Measurements from ENCODE around the gene SLC4A4.

SLC4A4 gene

DNA sequence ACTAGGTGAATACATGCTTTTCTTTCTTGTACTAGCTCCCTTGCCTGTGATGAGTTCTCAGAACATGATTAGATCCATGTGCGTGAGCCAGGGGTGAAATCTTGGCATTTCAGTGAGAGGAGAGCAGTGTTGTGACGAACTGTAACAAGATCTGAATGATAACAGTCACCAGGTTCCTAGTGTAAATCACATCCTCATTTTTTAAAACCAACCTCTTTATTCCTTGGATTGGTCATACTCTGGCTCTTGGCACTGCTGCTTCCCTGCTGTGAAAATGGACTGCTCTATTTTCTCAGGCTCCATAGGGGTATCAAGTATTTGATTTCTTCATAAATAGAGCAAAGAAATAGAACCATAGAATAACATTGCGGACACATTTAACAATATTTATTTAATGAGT lies 206.3 kb downstream of the SLC4A4 start:
- Mint-ChIP-seq H3K36me3 (ENCODE audit: low read depth) (no peaks in the 10 kb centered on the region), H3K27ac (no peak overlapping the region), H3K27me3 (no peaks in the 10 kb centered on the region), H3K4me1 (ENCODE audit: low read depth) (no peaks in the 10 kb centered on the region), H3K9me3 (no peaks in the 10 kb centered on the region), H3K4me3 (no peak overlapping the region)

DNA sequence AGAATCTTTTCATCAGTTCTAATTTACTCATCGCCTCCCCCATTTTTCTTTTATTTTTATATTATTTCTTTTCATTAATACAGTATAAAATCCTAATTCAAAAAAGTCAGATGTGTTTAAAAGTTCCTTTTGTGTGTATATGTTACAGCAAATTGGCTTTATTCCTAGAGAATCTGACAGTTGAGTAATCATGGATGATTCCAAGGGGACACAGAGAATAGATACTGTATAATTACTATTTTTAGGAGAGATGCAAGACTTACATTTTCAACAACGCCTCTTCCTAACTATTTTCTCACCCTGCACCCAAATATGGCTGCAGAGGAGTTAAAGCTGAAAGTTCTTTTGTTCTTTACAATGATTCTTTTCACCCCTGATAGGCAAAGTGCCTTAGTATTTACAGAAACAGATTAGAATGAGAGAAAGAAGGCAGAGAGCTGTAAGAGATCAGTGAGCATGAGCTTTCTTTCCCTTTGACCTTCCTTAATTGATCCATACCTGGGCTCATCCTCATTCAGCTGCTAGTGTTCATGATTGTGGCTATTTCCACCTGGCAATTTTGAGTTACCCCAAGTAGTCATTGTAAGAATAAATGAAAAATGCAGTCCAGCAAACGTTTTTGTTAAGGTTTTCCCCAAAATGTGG lies 210.8 kb downstream of the SLC4A4 start:
- H3K9me3 Mint-ChIP-seq: no peaks in the 10 kb centered on the region
- no peaks in the 10 kb centered on the region for H3K4me1 Mint-ChIP-seq (ENCODE audit: low read depth)
- H3K27me3 Mint-ChIP-seq: no peaks in the 10 kb centered on the region
- H3K36me3 Mint-ChIP-seq (ENCODE audit: low read depth): no peaks in the 10 kb centered on the region
- no peak overlapping the region for H3K4me3 Mint-ChIP-seq
- no peak overlapping the region for H3K27ac Mint-ChIP-seq

- Mint-ChIP-seq H3K4me1 (ENCODE audit: low read depth) (no peaks in the 10 kb centered on the region), H3K27ac (no peak overlapping the region), H3K9me3 (no peaks in the 10 kb centered on the region), H3K27me3 (no peaks in the 10 kb centered on the region), H3K4me3 (no peak overlapping the region), H3K36me3 (ENCODE audit: low read depth) (no peaks in the 10 kb centered on the region)
Measured at GRCh38 chr4:71550220-71551165, 211.7 kb downstream of the SLC4A4 start.

DNA sequence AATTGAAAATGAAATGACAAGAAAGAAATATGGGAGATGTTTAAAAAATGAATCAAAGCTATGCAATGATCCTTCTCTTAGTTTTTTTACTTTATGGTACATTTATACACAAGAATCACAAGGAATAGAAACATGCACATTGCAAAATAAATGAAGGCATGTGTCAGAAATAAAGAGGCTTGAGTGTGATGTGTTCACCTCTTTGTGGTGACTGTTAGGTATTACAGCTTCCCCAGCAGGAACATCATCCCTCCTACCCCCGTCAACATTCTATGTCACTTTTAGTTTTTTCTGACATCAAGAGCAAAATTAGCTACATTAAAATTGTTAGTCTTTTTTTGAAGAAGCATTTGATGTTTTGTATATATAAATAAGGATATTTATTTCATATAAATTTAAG lies 214.8 kb downstream of the SLC4A4 start:
- Mint-ChIP-seq H3K4me3 (no peak overlapping the region), H3K9me3 (no peaks in the 10 kb centered on the region), H3K27me3 (no peaks in the 10 kb centered on the region), H3K27ac (no peak overlapping the region), H3K4me1 (ENCODE audit: low read depth) (no peaks in the 10 kb centered on the region), H3K36me3 (ENCODE audit: low read depth) (no peaks in the 10 kb centered on the region)

DNA sequence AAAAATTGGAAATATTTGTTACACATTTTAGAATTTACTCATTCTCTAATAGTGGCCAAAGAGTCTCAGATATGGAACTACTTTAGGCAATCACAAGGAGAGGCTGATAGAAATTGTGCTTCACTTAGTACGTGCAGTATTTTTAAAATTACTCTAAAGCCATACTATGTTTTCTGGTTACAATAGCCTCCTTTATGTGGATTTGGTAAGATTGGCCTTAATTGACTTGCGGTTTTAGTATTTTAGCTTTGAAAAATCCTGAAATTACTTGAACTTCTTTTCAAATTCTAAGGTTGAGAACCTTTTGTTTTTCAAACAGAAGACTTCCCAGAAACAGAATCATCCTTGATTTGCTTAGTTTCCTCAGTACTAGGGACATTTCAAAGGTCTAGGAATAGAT lies 215.2 kb downstream of the SLC4A4 start:
- Mint-ChIP-seq H3K27ac (no peak overlapping the region), H3K4me1 (ENCODE audit: low read depth) (no peaks in the 10 kb centered on the region), H3K27me3 (no peaks in the 10 kb centered on the region), H3K4me3 (no peak overlapping the region), H3K36me3 (ENCODE audit: low read depth) (no peaks in the 10 kb centered on the region), H3K9me3 (no peaks in the 10 kb centered on the region)

DNA sequence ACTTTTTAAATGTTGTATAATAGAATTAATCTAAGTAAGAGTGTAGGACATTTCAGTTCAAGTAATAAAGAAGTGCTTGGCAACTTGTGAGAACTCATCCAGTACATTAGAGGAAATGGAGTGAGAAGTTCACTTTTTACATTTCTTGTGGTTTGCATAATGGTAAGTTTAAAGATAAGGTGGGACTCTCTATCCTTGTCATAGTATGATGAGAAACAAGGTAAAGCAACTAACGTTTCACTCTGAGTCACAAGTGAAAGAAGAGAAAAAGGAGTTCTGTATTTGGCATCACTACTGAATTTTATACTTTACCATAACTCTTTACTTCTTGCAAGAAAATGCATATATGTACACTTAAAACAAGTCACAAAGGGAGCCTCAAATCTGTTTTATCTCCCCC lies 219.4 kb downstream of the SLC4A4 start:
- H3K27me3 Mint-ChIP-seq: no peaks in the 10 kb centered on the region
- H3K9me3 Mint-ChIP-seq: no peaks in the 10 kb centered on the region
- no peak overlapping the region for H3K4me3 Mint-ChIP-seq
- no peaks in the 10 kb centered on the region for H3K4me1 Mint-ChIP-seq (ENCODE audit: low read depth)
- H3K36me3 Mint-ChIP-seq (ENCODE audit: low read depth): no peaks in the 10 kb centered on the region
- no peak overlapping the region for H3K27ac Mint-ChIP-seq

DNA sequence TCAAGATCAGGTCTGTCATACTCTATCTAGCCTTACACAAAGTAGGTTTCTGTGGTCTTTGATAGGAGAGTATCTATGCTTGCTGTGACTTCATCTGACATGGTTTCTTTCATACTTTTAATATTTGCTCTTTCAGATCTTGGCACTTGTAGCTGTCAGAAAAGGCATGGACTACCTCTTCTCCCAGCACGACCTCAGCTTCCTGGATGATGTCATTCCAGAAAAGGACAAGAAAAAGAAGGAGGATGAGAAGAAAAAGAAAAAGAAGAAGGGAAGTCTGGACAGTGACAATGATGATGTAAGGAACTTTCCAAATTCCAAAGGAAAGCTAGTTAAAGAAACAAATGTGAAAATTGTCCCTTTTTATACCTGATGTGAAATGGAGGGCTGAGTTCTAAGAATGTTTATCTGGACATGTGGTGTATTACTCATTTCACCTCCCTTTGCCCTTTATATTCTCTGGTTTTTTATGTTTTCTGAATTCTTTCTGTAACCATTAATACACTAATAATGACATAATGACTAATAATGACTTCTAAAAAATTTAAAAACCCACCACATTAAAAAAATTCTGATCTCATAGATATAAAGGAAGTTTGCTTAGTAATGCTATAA lies 221.2 kb downstream of the SLC4A4 start:
- no peaks in the 10 kb centered on the region for H3K9me3 Mint-ChIP-seq
- H3K4me3 Mint-ChIP-seq: no peak overlapping the region
- no peaks in the 10 kb centered on the region for H3K4me1 Mint-ChIP-seq (ENCODE audit: low read depth)
- H3K36me3 Mint-ChIP-seq (ENCODE audit: low read depth): no peaks in the 10 kb centered on the region
- no peaks in the 10 kb centered on the region for H3K27me3 Mint-ChIP-seq
- no peak overlapping the region for H3K27ac Mint-ChIP-seq

DNA sequence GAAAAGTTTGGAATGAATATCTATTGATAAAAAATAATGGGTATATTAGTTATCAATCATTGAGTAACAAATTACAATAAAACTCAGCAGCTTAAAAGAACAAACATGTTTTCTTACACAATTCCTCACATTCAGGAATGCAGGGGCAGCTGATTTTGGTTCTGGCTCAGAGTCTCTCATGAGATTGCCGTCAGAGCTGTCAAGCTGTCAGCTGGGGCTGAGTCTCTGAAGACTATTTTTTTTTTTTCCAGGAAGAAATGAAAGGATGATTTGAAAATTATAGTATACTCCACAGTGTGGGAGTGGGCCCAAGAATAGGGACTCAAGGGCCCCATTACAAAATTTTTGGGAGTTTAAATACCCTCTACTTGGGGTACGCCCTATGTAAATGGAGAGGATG lies 226.0 kb downstream of the SLC4A4 start:
- H3K4me3 Mint-ChIP-seq: no peak overlapping the region
- H3K4me1 Mint-ChIP-seq (ENCODE audit: low read depth): no peaks in the 10 kb centered on the region
- H3K9me3 Mint-ChIP-seq: no peaks in the 10 kb centered on the region
- no peak overlapping the region for H3K27ac Mint-ChIP-seq
- no peaks in the 10 kb centered on the region for H3K36me3 Mint-ChIP-seq (ENCODE audit: low read depth)
- no peaks in the 10 kb centered on the region for H3K27me3 Mint-ChIP-seq

DNA sequence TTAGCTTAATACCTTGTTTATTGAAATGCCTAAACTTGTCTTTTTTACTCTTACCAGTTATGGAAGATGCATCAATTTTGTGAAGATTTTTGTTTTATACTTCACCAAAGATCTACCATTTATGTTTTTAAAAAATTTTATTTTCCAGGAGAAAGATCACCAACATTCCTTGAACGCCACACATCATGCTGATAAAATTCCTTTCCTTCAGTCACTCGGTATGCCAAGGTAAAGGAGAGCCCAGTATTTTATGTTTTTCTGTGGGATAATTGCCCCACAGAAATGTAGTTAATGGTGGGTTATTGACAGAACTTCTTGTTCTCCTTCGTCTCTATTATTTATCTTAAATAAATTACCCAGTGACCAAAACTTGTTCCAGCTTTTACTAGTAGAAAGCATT lies 228.0 kb downstream of the SLC4A4 start:
- Mint-ChIP-seq H3K4me1 (ENCODE audit: low read depth) (no peaks in the 10 kb centered on the region), H3K4me3 (no peak overlapping the region), H3K36me3 (ENCODE audit: low read depth) (no peaks in the 10 kb centered on the region), H3K9me3 (no peaks in the 10 kb centered on the region), H3K27me3 (no peaks in the 10 kb centered on the region), H3K27ac (no peak overlapping the region)

- no peaks in the 10 kb centered on the region for H3K9me3 Mint-ChIP-seq
- no peak overlapping the region for H3K4me3 Mint-ChIP-seq
- no peaks in the 10 kb centered on the region for H3K36me3 Mint-ChIP-seq (ENCODE audit: low read depth)
- no peaks in the 10 kb centered on the region for H3K27me3 Mint-ChIP-seq
- H3K27ac Mint-ChIP-seq: no peak overlapping the region
- H3K4me1 Mint-ChIP-seq (ENCODE audit: low read depth): no peaks in the 10 kb centered on the region
Measured at GRCh38 chr4:71568131-71568530, 229.3 kb downstream of the SLC4A4 start.

- Mint-ChIP-seq H3K4me1 (ENCODE audit: low read depth) (no peaks in the 10 kb centered on the region), H3K36me3 (ENCODE audit: low read depth) (no peaks in the 10 kb centered on the region), H3K27ac (no peak overlapping the region), H3K4me3 (no peak overlapping the region), H3K27me3 (no peaks in the 10 kb centered on the region), H3K9me3 (no peaks in the 10 kb centered on the region)
Measured at GRCh38 chr4:71570492-71570891, 231.7 kb downstream of the SLC4A4 start.

- Mint-ChIP-seq H3K4me3 (no peak overlapping the region), H3K9me3 (no peaks in the 10 kb centered on the region), H3K27me3 (peaks cover 4% of the 10 kb centered on the region), H3K27ac (no peak overlapping the region), H3K36me3 (ENCODE audit: low read depth) (no peaks in the 10 kb centered on the region), H3K4me1 (ENCODE audit: low read depth) (no peaks in the 10 kb centered on the region)
Measured at GRCh38 chr4:71571346-71571745, 232.5 kb downstream of the SLC4A4 start.

- H3K27me3 Mint-ChIP-seq: no peaks in the 10 kb centered on the region
- no peak overlapping the region for H3K4me3 Mint-ChIP-seq
- H3K36me3 Mint-ChIP-seq (ENCODE audit: low read depth): no peaks in the 10 kb centered on the region
- H3K9me3 Mint-ChIP-seq: peaks cover under 1% of the 10 kb centered on the region
- H3K27ac Mint-ChIP-seq: no peak overlapping the region
- H3K4me1 Mint-ChIP-seq (ENCODE audit: low read depth): no peaks in the 10 kb centered on the region
Measured at GRCh38 chr4:71583971-71584370, 245.2 kb downstream of the SLC4A4 start.

GRCh38 chr4:71584585-71584984 lies 245.8 kb downstream of the SLC4A4 start:
- peaks cover 4% of the 10 kb centered on the region for H3K9me3 Mint-ChIP-seq
- no peaks in the 10 kb centered on the region for H3K36me3 Mint-ChIP-seq (ENCODE audit: low read depth)
- H3K27me3 Mint-ChIP-seq: no peaks in the 10 kb centered on the region
- H3K4me1 Mint-ChIP-seq (ENCODE audit: low read depth): no peaks in the 10 kb centered on the region
- H3K27ac Mint-ChIP-seq: no peak overlapping the region
- no peak overlapping the region for H3K4me3 Mint-ChIP-seq

DNA sequence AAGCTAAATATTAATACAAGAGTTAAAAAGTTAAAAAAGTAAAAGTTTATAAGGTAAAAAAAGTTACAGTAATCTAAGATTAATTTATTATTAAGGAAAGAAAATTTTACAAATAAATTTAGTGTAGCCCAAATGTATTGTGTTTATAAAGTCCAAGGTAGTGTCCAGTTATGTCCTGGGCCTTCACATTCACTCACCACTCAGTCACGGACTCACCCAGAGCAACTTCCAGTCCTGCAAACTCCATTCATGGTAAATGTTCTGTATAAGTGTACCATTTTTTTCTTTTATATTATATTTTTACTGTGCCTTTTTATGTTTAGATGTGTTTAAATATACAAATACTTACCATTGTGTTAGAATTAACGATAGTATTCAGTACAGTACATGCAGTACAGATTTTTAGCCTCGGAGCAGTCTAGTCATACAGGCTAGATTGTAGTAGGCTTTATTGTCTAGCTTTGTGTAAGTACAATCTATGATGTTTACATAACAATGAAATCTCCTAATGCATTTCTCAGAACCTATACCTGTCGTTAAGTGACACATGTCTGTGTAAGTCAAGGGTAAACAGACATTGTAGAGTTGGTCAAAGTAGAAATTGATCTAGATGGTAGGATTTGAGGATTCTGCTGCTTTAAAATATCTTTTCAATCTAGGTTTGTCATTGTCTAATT lies 247.4 kb downstream of the SLC4A4 start:
- no peaks in the 10 kb centered on the region for H3K27me3 Mint-ChIP-seq

More for the DNA sequence above, 247.4 kb downstream of the SLC4A4 start:
- H3K4me1 Mint-ChIP-seq (ENCODE audit: low read depth): no peaks in the 10 kb centered on the region
- H3K9me3 Mint-ChIP-seq: peaks cover 4% of the 10 kb centered on the region
- H3K27ac Mint-ChIP-seq: no peak overlapping the region
- H3K4me3 Mint-ChIP-seq: no peak overlapping the region
- no peaks in the 10 kb centered on the region for H3K36me3 Mint-ChIP-seq (ENCODE audit: low read depth)
